ENCODE data around the gene NOC4L. TPM values are rescaled to one million over a fixed set of nuclear protein-coding genes. Genes with fewer than 3 reads are reported as not detected.

The NOC4L gene
- total RNA-seq, 1 experiment from 2014 or later: 41.4 TPM

GRCh38 chr12:132152411-132152821, 8.2 kb downstream of the NOC4L start:
- H3K4me3 Mint-ChIP-seq: no peak overlapping the region
- H3K36me3 Mint-ChIP-seq: peaks cover 4% of the 10 kb centered on the region; the same call in 1 of the 2 replicates
- no peaks in the 10 kb centered on the region for H3K9me3 Mint-ChIP-seq
- DNase-seq (ENCODE audit: low spot score) (no peak), ATAC-seq (no peak)
- TF ChIP-seq ZNF396 (CRISPR knock-in tag; IDR thresholded peaks at IDR 0.05; ENCODE audit: borderline replicate concordance): no peak
- TF ChIP-seq ZNF281 (CRISPR knock-in tag; IDR thresholded peaks at IDR 0.05): no peak
- TF ChIP-seq ATF2 (CRISPR knock-in tag; IDR thresholded peaks at IDR 0.05; ENCODE audit: borderline replicate concordance, low read depth): no peak
- no peak for TF ChIP-seq FOXK1 (CRISPR knock-in tag; IDR thresholded peaks at IDR 0.05)
- TF ChIP-seq MYBL2 (CRISPR knock-in tag; IDR thresholded peaks at IDR 0.05): no peak
- TF ChIP-seq ELF4 (CRISPR knock-in tag; IDR thresholded peaks at IDR 0.05; ENCODE audit: low read depth): no peak
- TF ChIP-seq NR1H2 (CRISPR knock-in tag; IDR thresholded peaks at IDR 0.05): no peak
- TF ChIP-seq E2F4 (CRISPR knock-in tag; IDR thresholded peaks at IDR 0.05; ENCODE audit: borderline replicate concordance, low read depth): no peak
- POLR2A ChIA-PET: no interaction called here
- CTCF ChIA-PET: interaction anchor here (1.2 to 2.0 kb wide), 2 partner anchors 10 to 261 kb away, joined by 5 to 30 read pairs; no protein-coding TSS in a partner anchor
- no peaks in the 10 kb centered on the region for H3K27me3 Mint-ChIP-seq (ENCODE audit: low read depth)
- no peak overlapping the region for H3K27ac Mint-ChIP-seq
- H3K4me1 Mint-ChIP-seq: no peaks in the 10 kb centered on the region

GRCh38 chr12:132152953-132153352, 8.7 kb downstream of the NOC4L start:
- Mint-ChIP-seq H3K9me3 (no peaks in the 10 kb centered on the region), H3K4me3 (no peak overlapping the region), H3K36me3 (peaks cover 4% of the 10 kb centered on the region; the same call in 1 of the 2 replicates), H3K27me3 (ENCODE audit: low read depth) (no peaks in the 10 kb centered on the region), H3K27ac (no peak overlapping the region), H3K4me1 (no peaks in the 10 kb centered on the region)
- TF ChIP-seq ZNF263 (CRISPR knock-in tag; IDR thresholded peaks at IDR 0.05; ENCODE audit: low read depth): no peak
- no peak for TF ChIP-seq ERG (CRISPR knock-in tag; IDR thresholded peaks at IDR 0.05)
- TF ChIP-seq ATF3 (CRISPR knock-in tag; conservative IDR thresholded peaks at IDR 0.05): no peak
- no peak for TF ChIP-seq RORB (CRISPR knock-in tag; IDR thresholded peaks at IDR 0.05)
- no peak for TF ChIP-seq E2F1 (CRISPR knock-in tag; IDR thresholded peaks at IDR 0.05)
- no peak for TF ChIP-seq ZNF317 (CRISPR knock-in tag; IDR thresholded peaks at IDR 0.05; ENCODE audit: borderline replicate concordance, low read depth)
- no peak for TF ChIP-seq ZNF423 (CRISPR knock-in tag; IDR thresholded peaks at IDR 0.05)
- TF ChIP-seq CTCF (IDR thresholded peaks at IDR 0.05): no peak
- ATAC-seq: no peak
- ChIA-PET CTCF (interaction anchor here (1.2 to 2.0 kb wide), 7 partner anchors 10 to 261 kb away, joined by 4 to 37 read pairs (median 11); no protein-coding TSS in a partner anchor), POLR2A (no interaction called here)
- no peak for DNase-seq (ENCODE audit: low spot score)
